OCI-LY3 (cell line): ENCODE data around the gene NAPB.

ENCODE experiments used
- CTCF ChIP-seq: fragments of 200-600, 300-600 bp; sonication (generic); IDR thresholded peaks from 2 replicates; pipeline ENCODE4 v1.5.1; 2014; ENCODE audit warnings: antibody characterized with exemption, low read length, low read depth
- EZH2phosphoT487 ChIP-seq: fragments of 200-600 bp; shearing (Covaris generic); IDR thresholded peaks from 2 replicates; pipeline ENCODE4 v1.6.1; 2018; ENCODE audit warnings: antibody characterized with exemption, mixed run types, low read depth

GRCh38 chr20:23335521-23335920, 85.8 kb downstream of the NAPB start:
- no peak for TF ChIP-seq CTCF
- no peak for TF ChIP-seq EZH2phosphoT487
